Right ventricle myocardium superior (tissue), 1 donor: Measurements from ENCODE around the gene PXDC1. TPM values are rescaled to one million over a fixed set of nuclear protein-coding genes. Genes with fewer than 3 reads are reported as not detected.
"Not testable (repeated sequence)": the region's sequence is repeated elsewhere in the genome, so short reads cannot be mapped to it uniquely, and the experiment has no call there.

Experiments used
- ATAC-seq: fragments of 200-7000 bp; cut with Tn5 transposase; one replicate; pipeline ENCODE4 v1.9.1; 2020; ENCODE audit warnings: mild to moderate bottlenecking; ENCODE audit not compliant: poor library complexity
- DNase-seq: peaks from one replicate; pipeline ENCODE4 v3.0.0-alpha.2; 2020
- intact Hi-C: fragments of 100-400 bp; cut with DNase I; formaldehyde crosslinking; loops from one replicate; pipeline ENCODE4 v1.11.2; 2022
- total RNA-seq: library from RNA; stranded (reverse); fragmentation: NEBNext Ultra II Directional; extraction: Animal tissue kit (Norgen Biotek cat#: 25700); gene quantifications from one replicate; pipeline ENCODE4 v1.2.1, GENCODE V29; 2021
- donor health status: DM: no; HTN: yes; CAD: no; lungs with severe emphysema.

The PXDC1 gene
- total RNA-seq, 1 donor from 2014 or later: 24.3 TPM

DNA sequence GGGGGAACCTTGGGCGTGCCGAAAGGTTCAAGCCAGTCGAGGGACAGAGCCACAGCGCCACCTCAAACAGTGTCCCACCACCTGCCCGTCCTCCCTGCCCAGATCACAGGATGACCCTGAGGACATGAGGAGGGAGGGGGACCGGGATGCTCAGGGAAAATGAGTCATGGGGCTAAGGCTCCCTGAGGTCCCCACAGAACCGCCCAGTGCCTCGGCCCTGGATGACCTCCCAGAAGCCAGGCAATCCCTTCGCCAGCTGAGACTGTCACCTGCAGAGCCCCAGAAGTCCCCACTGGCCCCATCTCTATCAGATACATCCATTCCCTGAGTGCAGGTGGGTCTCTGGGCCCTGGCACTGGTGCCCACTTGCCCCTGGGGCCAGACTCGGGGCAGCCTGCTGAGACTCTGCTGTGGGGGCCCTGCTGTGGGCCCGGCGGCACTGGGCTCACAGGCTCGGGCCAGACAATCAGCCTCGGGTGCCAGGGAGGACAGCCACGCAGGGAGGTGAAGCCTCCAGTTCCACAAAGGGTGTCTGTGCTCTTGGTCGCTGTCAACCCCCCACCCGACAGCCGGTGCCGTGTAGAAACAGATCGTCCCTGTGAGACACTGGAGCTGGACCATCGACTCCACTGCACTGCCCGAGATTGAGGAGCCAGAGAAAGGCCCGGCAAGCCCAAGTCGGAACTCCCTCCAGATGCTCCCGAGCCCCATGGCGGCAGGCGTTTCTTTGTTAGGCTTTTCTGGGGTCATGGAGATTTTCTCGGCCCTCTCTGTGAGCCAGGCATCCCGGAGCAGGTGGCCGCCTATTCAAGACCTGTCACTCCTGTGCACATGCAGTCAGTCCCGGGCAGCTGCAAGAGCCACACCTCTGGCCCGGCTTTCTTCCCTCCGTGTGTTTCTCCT, 26.1 kb downstream of the PXDC1 start:
- ATAC-seq (peak; percentile 16), DNase-seq (no peak)
- intact Hi-C loops: no loop called here

DNA sequence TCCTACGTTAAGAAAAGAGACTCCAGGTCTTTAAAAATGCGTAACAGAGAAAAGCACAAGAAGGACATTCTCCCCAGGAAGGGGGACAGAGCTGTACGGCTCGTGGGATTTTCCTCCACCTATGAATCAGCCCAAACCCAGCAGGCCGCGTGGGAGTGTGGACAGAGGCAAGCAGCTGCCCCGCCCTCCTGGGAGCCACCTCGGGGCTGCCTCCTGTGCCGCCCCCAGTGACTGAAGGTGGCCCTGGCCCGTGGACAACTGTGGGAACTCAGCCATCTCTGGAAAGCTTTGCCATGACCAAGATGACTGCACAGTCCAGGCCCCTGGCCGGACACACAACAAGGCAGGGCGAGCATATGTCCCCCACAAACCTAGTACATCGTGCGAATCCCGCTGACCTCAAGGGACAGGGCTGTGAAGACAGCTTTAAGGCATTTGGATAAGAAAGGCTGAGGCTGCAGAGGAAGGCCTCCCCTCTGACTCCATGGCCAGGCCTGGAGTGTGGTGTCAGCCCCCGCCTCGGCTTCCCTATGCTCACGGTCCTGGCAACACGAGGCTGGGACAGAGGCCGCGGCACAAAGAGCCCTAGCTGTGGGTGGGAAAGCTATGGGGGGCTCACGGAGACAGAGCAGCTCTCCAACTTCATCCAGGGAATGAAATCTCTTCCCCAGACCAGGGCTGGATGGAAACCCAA, 26.9 kb downstream of the PXDC1 start:
- peak; percentile 34 for ATAC-seq
- peak; percentile 65 for DNase-seq
- intact Hi-C loops: no loop called here

GRCh38 chr6:3723966-3724365, 27.5 kb downstream of the PXDC1 start:
- no peak for ATAC-seq
- intact Hi-C loops: no loop called here

DNA sequence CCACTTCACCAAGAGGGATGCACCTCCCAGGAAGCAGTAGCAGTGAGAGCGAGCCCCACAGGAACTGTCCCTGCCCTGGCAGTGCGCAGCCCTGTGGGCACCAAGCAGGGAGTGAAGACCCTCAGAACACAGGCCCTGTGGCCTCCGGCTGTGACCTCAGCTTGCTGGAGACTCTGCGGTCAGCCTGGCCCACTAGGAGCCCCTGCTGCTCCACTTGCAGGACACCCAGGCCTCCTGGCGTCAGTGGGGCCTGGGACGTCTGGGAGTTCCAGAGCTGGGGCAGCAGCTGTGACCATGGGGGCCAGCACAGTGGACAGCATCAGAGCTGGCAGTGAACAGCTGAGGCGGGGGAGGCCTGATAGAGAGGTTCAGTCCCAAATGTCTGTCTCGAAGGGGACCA, 28.3 kb downstream of the PXDC1 start:
- DNase-seq (no peak), ATAC-seq (no peak)

More at GRCh38 chr6:3723966-3724365, 27.5 kb downstream of the PXDC1 start:
- DNase-seq: no peak

GRCh38 chr6:3722785-3723184, 28.7 kb downstream of the PXDC1 start:
- intact Hi-C loops: no loop called here
- no peak for DNase-seq
- ATAC-seq: no peak

More for the DNA sequence above, 28.3 kb downstream of the PXDC1 start:
- intact Hi-C loops: no loop called here

DNA sequence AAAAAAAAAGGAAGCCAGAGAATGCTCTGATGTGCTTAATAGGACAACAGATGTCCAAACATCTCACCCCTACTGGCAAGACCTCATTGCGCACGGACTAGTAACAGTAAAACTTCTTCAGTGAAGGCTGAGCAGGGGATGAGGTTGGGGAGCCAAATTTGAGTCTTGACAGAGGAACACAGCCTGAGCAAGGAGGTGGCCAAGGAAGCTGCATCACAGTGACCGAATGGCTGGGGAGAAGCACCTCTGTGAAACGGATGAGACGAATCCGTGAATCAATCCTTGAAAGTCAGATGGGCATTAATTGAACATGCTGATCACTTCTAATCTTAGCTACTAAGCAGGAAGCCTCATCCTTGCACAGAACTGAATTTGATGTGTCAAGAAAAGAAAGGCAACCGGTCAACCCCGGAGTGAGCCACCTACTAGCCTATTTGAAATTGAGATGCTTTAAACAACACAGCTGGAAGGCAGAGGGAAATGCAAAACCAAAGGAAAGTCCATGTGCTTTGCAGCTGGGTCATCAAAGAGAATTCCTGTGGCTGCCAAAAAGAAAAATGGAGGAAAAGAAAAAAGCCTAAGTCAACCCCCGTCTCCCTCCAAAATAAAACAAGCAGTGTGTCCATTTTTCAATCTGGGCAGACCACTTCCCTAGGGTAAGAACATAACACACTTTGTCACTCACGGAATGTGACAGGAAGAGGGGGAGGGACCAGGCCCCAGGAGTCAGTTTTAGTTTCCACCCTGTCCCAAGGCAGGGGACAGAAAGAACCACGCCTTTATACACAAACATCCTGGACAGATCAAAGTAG, 29.5 kb downstream of the PXDC1 start:
- intact Hi-C loops: no loop called here
- DNase-seq (no peak), ATAC-seq (peak; percentile 21)

- intact Hi-C loops: not testable (repeated sequence)
Measured at GRCh38 chr6:3720770-3721169, 30.7 kb downstream of the PXDC1 start.

DNA sequence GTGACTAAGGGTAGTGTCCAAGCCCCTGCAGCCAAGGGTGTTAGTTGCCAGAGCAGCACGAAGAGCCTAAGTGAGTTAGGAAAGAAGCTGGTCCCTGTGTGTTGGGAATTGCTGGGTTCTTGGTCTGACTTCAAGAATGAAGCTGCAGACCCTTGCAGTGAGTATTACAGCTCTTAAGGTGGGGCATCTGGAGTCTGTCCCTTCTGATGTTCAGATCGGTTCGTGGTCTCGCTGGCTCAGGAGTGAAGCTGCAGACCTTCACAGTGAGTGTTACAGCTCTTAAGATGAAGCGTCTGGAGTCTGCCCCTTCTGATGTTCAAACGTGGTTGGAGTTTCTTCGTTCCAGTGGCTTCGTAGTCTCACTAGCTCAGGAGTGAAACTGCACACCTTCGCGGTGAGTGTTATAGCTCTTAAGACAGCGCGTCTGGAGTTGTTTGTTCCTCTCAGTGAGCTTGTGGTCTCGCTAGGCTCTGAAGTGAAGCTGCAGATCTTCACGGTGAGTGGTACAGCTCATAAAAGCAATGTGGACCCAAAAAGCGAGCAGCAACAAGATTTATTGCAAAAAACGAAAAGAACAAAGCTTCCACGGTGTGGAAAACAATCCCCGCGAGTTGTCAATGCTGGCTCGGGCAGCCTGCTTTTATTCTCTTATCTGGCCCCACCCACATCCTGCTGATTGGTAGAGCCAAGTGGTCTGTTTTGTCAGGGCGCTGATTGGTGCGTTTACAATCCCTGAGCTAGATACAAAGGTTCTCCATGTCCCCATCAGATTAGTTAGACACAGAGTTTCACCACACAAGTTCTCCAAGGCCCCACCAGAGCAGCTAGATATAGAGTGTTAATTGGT, 31.8 kb downstream of the PXDC1 start:
- intact Hi-C loops: no loop called here
- no peak for DNase-seq

More at GRCh38 chr6:3720770-3721169, 30.7 kb downstream of the PXDC1 start:
- not testable (repeated sequence) for ATAC-seq, DNase-seq

DNA sequence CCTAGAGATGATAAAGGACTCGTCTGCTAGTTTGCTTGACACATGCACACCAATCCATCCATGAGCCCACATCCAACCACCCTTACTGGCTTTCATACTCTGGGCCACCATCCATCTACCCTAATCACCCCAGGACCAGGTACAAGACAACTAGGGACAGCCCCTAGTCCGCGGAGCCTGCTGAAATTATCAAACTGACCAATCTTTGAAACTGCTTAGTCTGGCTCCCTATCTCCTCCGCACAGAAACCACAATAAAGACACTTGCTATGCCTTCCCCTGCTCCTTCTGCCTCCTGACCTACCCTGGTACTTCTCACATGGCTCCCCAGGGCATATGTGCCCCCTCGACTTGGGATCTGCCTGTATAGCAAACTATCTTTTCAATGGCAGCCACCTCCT, 33.1 kb downstream of the PXDC1 start:
- intact Hi-C loops: no loop called here
- DNase-seq (no peak), ATAC-seq (no peak)

More for the DNA sequence above, 31.8 kb downstream of the PXDC1 start:
- no peak for ATAC-seq

GRCh38 chr6:3715285-3715684, 36.2 kb downstream of the PXDC1 start:
- ATAC-seq (no peak), DNase-seq (no peak)
- intact Hi-C loops: no loop called here

- ATAC-seq: no peak
- no peak for DNase-seq
- intact Hi-C loops: no loop called here
Measured at GRCh38 chr6:3714768-3715167, 36.7 kb downstream of the PXDC1 start.

- DNase-seq: no peak
- ATAC-seq: no peak
- intact Hi-C loops: no loop called here
Measured at GRCh38 chr6:3714111-3714510, 37.4 kb downstream of the PXDC1 start.

DNA sequence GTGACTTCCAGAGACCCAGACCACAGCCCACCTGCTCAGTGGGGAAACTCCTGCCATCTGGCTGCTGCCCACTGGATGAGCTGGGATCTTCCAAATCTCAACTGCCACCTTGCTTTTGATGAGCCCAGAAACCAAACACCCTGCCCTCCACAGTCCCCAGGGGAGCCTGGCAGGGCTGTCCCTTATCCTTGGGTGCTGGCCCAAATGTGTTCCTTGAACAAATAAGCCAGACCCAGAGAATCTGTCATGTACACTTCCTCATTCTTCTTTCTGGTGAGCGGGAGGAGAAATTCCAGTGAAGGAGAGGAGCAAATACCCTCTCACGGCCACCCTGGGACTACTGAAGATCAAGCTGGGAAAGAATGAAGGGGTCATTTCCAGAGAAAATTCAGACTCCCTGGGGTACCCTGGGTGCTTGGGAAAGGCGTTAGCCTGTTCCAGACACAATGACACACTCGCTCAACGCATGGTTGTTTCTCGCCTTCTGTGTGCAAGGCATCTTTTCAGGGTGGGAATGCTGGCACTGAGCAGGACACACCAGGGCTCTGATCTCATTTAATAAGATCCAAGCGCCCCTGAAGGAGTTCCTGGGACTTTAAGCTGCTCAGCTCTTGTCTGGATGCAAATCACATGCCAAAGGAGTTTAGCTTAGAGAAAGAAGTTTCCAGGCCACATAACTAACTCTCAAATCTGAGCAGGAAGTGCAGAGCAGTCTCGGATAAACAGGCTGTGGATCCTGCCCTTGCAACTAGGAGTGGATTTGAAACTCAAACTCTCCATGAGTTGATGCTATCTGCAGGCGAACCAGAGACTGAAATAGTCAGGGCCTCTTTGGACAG, 38.5 kb downstream of the PXDC1 start:
- ATAC-seq (no peak), DNase-seq (no peak)
- intact Hi-C loops: no loop called here

- intact Hi-C loops: no loop called here
- DNase-seq (no peak), ATAC-seq (no peak)
Measured at GRCh38 chr6:3711776-3712175, 39.7 kb downstream of the PXDC1 start.

DNA sequence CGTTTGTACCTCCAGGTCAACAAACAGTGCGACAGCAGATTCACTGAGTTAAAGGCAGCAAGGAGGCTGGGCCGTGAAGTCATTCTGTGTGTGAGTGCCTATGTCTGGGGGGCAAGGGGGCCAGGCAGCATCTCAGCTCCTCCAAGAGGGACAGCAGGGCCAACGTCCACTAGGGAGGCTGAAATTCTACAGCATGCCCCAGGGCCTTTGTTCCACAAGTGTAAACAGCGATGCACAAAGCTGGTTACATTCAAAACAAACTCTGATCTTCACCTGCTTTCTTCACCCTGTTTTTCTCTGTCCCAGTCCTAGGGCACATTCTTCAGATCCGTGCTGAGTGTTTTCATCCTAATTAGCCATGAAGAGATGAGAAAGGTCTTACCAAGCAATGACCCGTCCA, 41.1 kb downstream of the PXDC1 start:
- ATAC-seq: no peak
- intact Hi-C loops: no loop called here
- DNase-seq: no peak

DNA sequence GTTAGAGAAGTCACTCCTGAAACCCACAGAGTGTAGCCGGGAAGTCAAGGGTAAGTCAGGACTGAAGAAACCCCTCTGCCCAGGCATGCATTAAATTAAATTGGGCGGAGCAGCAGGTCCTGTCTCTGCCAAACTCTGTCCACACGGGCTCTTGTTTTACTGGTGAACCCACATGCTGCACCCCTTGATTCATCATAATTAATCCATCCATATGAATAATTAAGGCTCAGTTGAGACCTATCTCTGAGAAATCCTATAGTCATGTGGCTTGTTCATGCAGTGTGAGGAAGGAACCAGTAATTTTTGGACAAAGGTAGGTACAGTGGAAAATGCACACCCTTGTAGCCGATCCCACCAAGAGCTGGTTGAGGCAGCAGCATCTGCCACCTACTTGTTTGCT, 43.0 kb downstream of the PXDC1 start:
- DNase-seq: no peak
- no peak for ATAC-seq
- intact Hi-C loops: no loop called here

GRCh38 chr6:3707751-3708412, 43.6 kb downstream of the PXDC1 start:
- no peak for ATAC-seq
- intact Hi-C loops: no loop called here

More at GRCh38 chr6:3707751-3708412, 43.6 kb downstream of the PXDC1 start:
- no peak for DNase-seq
